Parathyroid adenoma (tissue), 2 donors: Measurements from ENCODE around the gene TRIM17.

Experiments
- H2AFZ ChIP-seq: fragments of 300-600 bp; sonication (generic); one replicate; pipeline ENCODE4 v1.7.0; 2017; ENCODE audit warnings: antibody characterized with exemption, mild to moderate bottlenecking
- H3K27ac ChIP-seq: fragments of 300-600 bp; sonication (generic); one replicate; pipeline ENCODE4 v1.7.0; 2017
- H3K27me3 ChIP-seq: fragments of 300-600 bp; sonication (generic); one replicate; pipeline ENCODE4 v1.7.0; 2017; ENCODE audit warnings: low read length; ENCODE audit not compliant: control insufficient read depth, insufficient read depth
- H3K36me3 ChIP-seq: fragments of 300-600 bp; sonication (generic); one replicate; pipeline ENCODE4 v1.7.0; 2017; ENCODE audit warnings: low read length; ENCODE audit not compliant: control insufficient read depth, insufficient read depth
- H3K4me1 ChIP-seq: fragments of 300-600 bp; sonication (generic); one replicate; pipeline ENCODE4 v1.7.0; 2017; ENCODE audit warnings: control low read depth
- H3K4me2 ChIP-seq: fragments of 300-600 bp; sonication (generic); one replicate; pipeline ENCODE4 v1.7.0; 2017; ENCODE audit warnings: low read length
- H3K4me3 ChIP-seq: fragments of 300-600 bp; sonication (generic); one replicate; pipeline ENCODE4 v1.7.0; 2017; ENCODE audit warnings: low read depth, low read length
- H3K79me2 ChIP-seq: fragments of 300-600 bp; sonication (generic); one replicate; pipeline ENCODE4 v1.7.0; 2017; ENCODE audit warnings: control low read depth
- H3K9ac ChIP-seq: fragments of 300-600 bp; sonication (generic); one replicate; pipeline ENCODE4 v1.7.0; 2017; ENCODE audit warnings: mild to moderate bottlenecking
- H3K9me3 ChIP-seq: fragments of 300-600 bp; sonication (generic); one replicate; pipeline ENCODE4 v1.7.0; 2017; ENCODE audit warnings: low read length; ENCODE audit not compliant: control insufficient read depth
- TF ChIP-seq, protein P1 (sequence below): fragments of 300-600 bp; sonication (generic); IDR thresholded peaks from one replicate; pipeline ENCODE4 v1.7.0; 2017; ENCODE audit warnings: antibody characterized with exemption, mild to moderate bottlenecking
- donor health status: primary hyperparathyroidism.

TRIM17 gene

DNA sequence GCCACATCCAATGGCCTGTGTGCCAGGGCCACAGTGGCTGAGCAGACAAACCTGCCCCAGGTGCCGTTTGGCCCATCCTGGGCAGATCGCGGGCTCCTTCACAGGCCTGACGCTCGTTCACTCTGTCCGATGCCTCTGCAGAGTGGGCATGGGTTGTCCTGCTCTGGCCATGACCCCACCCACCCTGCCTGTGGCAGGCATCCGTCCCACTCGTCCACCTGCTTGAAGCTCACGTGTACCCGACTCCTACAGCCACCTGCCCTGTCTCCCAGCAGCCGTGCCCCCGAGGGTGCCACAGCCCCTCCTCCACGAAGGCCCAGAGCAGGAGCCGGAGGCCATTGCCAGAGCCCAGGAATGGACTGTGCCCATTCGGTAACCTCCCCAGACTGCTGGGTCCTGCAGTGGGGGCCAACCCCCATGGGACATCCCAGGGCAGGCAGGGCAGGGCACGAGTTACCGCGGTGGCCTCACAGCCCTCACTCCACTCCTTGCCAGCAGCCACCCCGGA lies 51.9 kb downstream of the TRIM17 start:
- no peaks in the 10 kb centered on the region for H3K4me1 ChIP-seq
- H3K36me3 ChIP-seq = no peaks in the 10 kb centered on the region
- no peaks in the 10 kb centered on the region for H3K27me3 ChIP-seq
- TF ChIP-seq, protein P1, sequence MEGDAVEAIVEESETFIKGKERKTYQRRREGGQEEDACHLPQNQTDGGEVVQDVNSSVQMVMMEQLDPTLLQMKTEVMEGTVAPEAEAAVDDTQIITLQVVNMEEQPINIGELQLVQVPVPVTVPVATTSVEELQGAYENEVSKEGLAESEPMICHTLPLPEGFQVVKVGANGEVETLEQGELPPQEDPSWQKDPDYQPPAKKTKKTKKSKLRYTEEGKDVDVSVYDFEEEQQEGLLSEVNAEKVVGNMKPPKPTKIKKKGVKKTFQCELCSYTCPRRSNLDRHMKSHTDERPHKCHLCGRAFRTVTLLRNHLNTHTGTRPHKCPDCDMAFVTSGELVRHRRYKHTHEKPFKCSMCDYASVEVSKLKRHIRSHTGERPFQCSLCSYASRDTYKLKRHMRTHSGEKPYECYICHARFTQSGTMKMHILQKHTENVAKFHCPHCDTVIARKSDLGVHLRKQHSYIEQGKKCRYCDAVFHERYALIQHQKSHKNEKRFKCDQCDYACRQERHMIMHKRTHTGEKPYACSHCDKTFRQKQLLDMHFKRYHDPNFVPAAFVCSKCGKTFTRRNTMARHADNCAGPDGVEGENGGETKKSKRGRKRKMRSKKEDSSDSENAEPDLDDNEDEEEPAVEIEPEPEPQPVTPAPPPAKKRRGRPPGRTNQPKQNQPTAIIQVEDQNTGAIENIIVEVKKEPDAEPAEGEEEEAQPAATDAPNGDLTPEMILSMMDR = no peak
- no peak overlapping the region for H3K4me2 ChIP-seq
- no peak overlapping the region for H3K4me3 ChIP-seq
- no peak overlapping the region for H2AFZ ChIP-seq
- H3K27ac ChIP-seq = no peak overlapping the region
- H3K9me3 ChIP-seq = no peaks in the 10 kb centered on the region
- no peaks in the 10 kb centered on the region for H3K79me2 ChIP-seq
- no peak overlapping the region for H3K9ac ChIP-seq

DNA sequence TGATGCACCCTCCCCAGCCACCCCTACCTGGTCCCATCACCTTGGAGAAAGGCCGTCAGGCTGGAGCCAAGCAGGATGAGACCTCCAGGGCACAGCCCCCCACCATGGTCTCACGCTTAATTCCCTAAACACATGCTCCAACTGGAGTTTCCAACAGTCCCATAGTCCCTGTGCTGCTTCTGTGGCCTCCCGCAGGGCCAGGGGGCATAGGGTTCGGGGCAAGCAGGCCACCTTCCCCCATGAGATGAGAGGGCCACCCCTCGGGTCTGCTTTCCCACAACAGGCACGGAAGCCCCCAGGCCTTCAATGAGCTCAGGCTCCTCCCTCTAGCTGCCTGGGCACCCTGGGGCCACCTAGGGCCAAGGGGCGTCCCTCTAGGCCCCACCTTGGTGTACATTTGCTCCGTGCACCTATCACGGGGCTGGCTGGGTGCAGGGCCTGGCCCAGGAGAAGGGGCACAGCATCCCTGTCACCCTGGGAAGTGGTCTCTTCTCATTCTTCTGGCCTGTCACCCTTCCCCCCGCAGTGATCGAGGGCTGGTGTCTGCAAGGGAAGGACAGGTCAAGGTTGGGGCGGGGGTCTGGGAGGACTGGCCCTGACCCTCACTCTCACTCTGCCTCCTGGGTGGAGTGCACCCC lies 52.5 kb downstream of the TRIM17 start:
- H3K79me2 ChIP-seq = no peaks in the 10 kb centered on the region
- no peak overlapping the region for H3K27ac ChIP-seq
- no peak overlapping the region for H3K4me3 ChIP-seq
- no peaks in the 10 kb centered on the region for H3K9me3 ChIP-seq
- H2AFZ ChIP-seq = no peak overlapping the region
- no peaks in the 10 kb centered on the region for H3K4me1 ChIP-seq
- H3K4me2 ChIP-seq = no peak overlapping the region
- no peaks in the 10 kb centered on the region for H3K36me3 ChIP-seq
- H3K27me3 ChIP-seq = no peaks in the 10 kb centered on the region
- H3K9ac ChIP-seq = no peak overlapping the region
- TF ChIP-seq, protein P1 = no peak

DNA sequence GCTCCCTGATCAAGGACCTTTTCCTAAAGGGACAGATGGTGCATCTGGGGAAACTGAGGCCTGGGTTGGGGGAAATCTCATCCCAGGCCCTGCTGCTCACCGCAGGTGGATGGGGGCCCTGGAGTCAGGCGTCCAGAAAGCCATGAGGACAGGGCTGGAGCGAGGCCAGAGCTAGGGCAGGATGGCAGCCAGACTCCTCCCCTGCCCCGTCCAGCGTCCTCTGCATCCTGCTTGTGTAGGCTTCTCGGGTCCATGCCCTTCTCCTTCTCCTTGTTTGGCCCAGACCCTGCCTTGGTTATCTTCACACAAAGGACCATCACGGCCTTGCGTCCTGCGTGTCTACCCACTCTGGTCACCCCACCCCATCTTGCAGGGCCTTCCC lies 53.0 kb downstream of the TRIM17 start:
- no peaks in the 10 kb centered on the region for H3K79me2 ChIP-seq
- H3K4me1 ChIP-seq = no peaks in the 10 kb centered on the region
- TF ChIP-seq, protein P1 = no peak
- H3K9ac ChIP-seq = no peak overlapping the region
- no peaks in the 10 kb centered on the region for H3K9me3 ChIP-seq
- no peaks in the 10 kb centered on the region for H3K27me3 ChIP-seq
- H2AFZ ChIP-seq = no peak overlapping the region
- no peak overlapping the region for H3K27ac ChIP-seq
- no peak overlapping the region for H3K4me3 ChIP-seq
- H3K4me2 ChIP-seq = no peak overlapping the region
- H3K36me3 ChIP-seq = no peaks in the 10 kb centered on the region

DNA sequence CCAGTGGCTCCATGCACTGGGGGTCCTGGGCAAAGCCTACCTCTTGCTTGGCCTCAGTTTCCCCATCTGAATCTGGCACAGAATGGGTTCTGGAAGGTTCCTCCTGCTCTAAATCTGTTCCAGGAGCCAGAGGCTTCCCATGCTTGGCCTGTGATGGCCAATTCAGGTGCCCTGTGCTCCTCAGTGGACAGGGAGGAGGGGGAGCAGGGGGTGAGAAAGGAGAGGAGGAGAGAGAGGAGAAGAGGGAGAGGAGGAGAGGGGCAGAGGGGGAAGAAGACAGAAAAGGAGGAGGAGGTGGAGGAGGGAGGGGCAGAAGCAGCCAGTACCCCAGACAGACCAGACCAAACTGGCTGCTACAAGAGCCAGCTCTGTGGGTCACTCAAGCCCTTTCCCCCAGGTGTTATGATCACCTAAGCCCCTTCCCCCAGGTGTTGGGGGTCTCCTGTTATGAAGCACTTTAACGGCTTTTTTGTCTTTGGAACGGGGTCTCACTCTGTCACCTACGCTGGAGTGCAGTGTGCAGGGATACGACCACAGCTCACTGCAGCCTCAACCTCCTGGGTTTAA lies 53.7 kb downstream of the TRIM17 start:
- no peaks in the 10 kb centered on the region for H3K79me2 ChIP-seq
- no peak overlapping the region for H3K27ac ChIP-seq
- no peaks in the 10 kb centered on the region for H3K27me3 ChIP-seq
- H3K4me3 ChIP-seq = no peak overlapping the region
- no peaks in the 10 kb centered on the region for H3K4me1 ChIP-seq
- H3K36me3 ChIP-seq = no peaks in the 10 kb centered on the region
- no peak overlapping the region for H2AFZ ChIP-seq
- TF ChIP-seq, protein P1 = no peak
- no peak overlapping the region for H3K4me2 ChIP-seq
- no peaks in the 10 kb centered on the region for H3K9me3 ChIP-seq
- H3K9ac ChIP-seq = no peak overlapping the region
